Mesenchymal stem cell (in vitro differentiated cells and primary cell): ENCODE results near the gene APBB1IP.

Experiments used
- DNase-seq: peaks from one replicate; pipeline ENCODE4 v3.0.0-alpha.2; 2013
- H2AFZ ChIP-seq: one replicate; pipeline ENCODE4 v1.6.1; 2013; ENCODE audit warnings: low read depth, mild to moderate bottlenecking, control low read depth, inconsistent platforms, low read length, moderate library complexity
- H2AK5ac ChIP-seq: 2 replicates; pipeline ENCODE4 v1.6.1; 2013; ENCODE audit warnings: low read length, moderate library complexity, mild to moderate bottlenecking, inconsistent platforms; ENCODE audit not compliant: severe bottlenecking
- H2BK120ac ChIP-seq: one replicate; pipeline ENCODE4 v1.6.1; 2013; ENCODE audit warnings: low read depth, mild to moderate bottlenecking, inconsistent platforms, low read length, moderate library complexity
- H2BK12ac ChIP-seq, 2 experiments: one replicate each; pipeline ENCODE4 v1.6.1; 2013; ENCODE audit warnings: inconsistent platforms in 2 of 2, low read length in 2 of 2, mild to moderate bottlenecking in 2 of 2, moderate library complexity in 2 of 2, control low read depth in 1 of 2
- H2BK15ac ChIP-seq: one replicate; pipeline ENCODE4 v1.6.1; 2013; ENCODE audit warnings: mild to moderate bottlenecking, low read depth, inconsistent platforms; ENCODE audit not compliant: poor library complexity, severe bottlenecking
- H2BK5ac ChIP-seq: 2 replicates; pipeline ENCODE4 v1.6.1; 2013; ENCODE audit warnings: low read depth, mild to moderate bottlenecking, low read length, control low read depth, inconsistent platforms; ENCODE audit not compliant: poor library complexity, severe bottlenecking
- H3K14ac ChIP-seq, 2 experiments: one replicate each; pipeline ENCODE4 v1.6.1; 2013; ENCODE audit warnings: inconsistent platforms in 2 of 2, low read length in 2 of 2, control low read depth in 1 of 2, mild to moderate bottlenecking in 1 of 2, moderate library complexity in 1 of 2
- H3K18ac ChIP-seq, 2 experiments: one replicate each; pipeline ENCODE4 v1.6.1; 2013; ENCODE audit warnings: inconsistent platforms in 2 of 2, low read length in 2 of 2, control low read depth in 1 of 2, low read depth in 1 of 2, mild to moderate bottlenecking in 1 of 2
- H3K23ac ChIP-seq, 2 experiments: one replicate each; pipeline ENCODE4 v1.6.1; 2013; ENCODE audit warnings: inconsistent platforms in 2 of 2, low read length in 2 of 2, mild to moderate bottlenecking in 2 of 2, moderate library complexity in 2 of 2, control low read depth in 1 of 2
- H3K27ac ChIP-seq: 2 replicates; pipeline ENCODE4 v1.5.1; 2013; ENCODE audit warnings: mild to moderate bottlenecking, moderate library complexity, low read length, control low read depth, inconsistent platforms; ENCODE audit not compliant: poor library complexity, severe bottlenecking
- H3K27me3 ChIP-seq, 2 experiments: 2 replicates each; pipeline versions ENCODE4 v1.6.1 to v1.7.0; 2013; ENCODE audit warnings: low read length in 2 of 2, mild to moderate bottlenecking in 2 of 2, moderate library complexity in 2 of 2, control low read depth in 1 of 2, inconsistent platforms in 1 of 2; ENCODE audit not compliant: control insufficient read depth in 1 of 2, insufficient read depth in 1 of 2
- H3K36me3 ChIP-seq, 2 experiments: 2 replicates each; pipeline versions ENCODE4 v1.6.1 to v1.7.0; 2013; ENCODE audit warnings: low read length in 2 of 2, control low read depth in 1 of 2, inconsistent platforms in 1 of 2, low read depth in 1 of 2, mild to moderate bottlenecking in 1 of 2; ENCODE audit not compliant: insufficient read depth in 2 of 2, control insufficient read depth in 1 of 2
- H3K4ac ChIP-seq, 2 experiments: one replicate each; pipeline ENCODE4 v1.6.1; 2013; ENCODE audit warnings: inconsistent platforms in 2 of 2, low read length in 2 of 2, mild to moderate bottlenecking in 2 of 2, moderate library complexity in 2 of 2, control low read depth in 1 of 2, low read depth in 1 of 2
- H3K4me1 ChIP-seq: 2 replicates; pipeline ENCODE4 v1.6.1; 2013; ENCODE audit warnings: low read depth, low read length, control low read depth; ENCODE audit not compliant: control insufficient read depth, insufficient read depth
- H3K4me2 ChIP-seq: 2 replicates; pipeline ENCODE4 v1.6.1; 2013; ENCODE audit warnings: low read length, mild to moderate bottlenecking, inconsistent platforms; ENCODE audit not compliant: poor library complexity, severe bottlenecking
- H3K4me3 ChIP-seq, 2 experiments: 2 replicates each; pipeline versions ENCODE4 v1.5.1 to v1.7.0; 2013; ENCODE audit warnings: low read length in 2 of 2, mild to moderate bottlenecking in 2 of 2, control low read depth in 1 of 2, low read depth in 1 of 2; ENCODE audit not compliant: insufficient read depth in 1 of 2
- H3K79me1 ChIP-seq: replicated peaks from 2 replicates; pipeline ENCODE4 v1.6.1; 2013; ENCODE audit warnings: mild to moderate bottlenecking, control low read depth, low read length, inconsistent platforms; ENCODE audit not compliant: poor library complexity, severe bottlenecking
- H3K9ac ChIP-seq: 2 replicates; pipeline ENCODE4 v1.7.0; 2013; ENCODE audit warnings: mild to moderate bottlenecking, low read length, moderate library complexity
- H3K9me3 ChIP-seq: 2 replicates; pipeline ENCODE4 v1.7.0; 2013; ENCODE audit warnings: mild to moderate bottlenecking, low read length; ENCODE audit not compliant: control insufficient read depth
- H4K8ac ChIP-seq: one replicate; pipeline ENCODE4 v1.6.1; 2013; ENCODE audit warnings: inconsistent platforms, mild to moderate bottlenecking, low read length, moderate library complexity
- H4K91ac ChIP-seq: one replicate; pipeline ENCODE4 v1.6.1; 2013; ENCODE audit warnings: mild to moderate bottlenecking, low read length, inconsistent platforms
- WGBS: methylation state at CpG from one replicate; pipeline ENCODE4 v1.1.7; 2013; ENCODE audit warnings: mixed read lengths; 5-methylcytosine and 5-hydroxymethylcytosine counted together

Gene APBB1IP

GRCh38 chr10:26525586-26525985 is 87.4 kb downstream of the APBB1IP start:
- Histone ChIP-seq H3K4me1 (no peaks in the 10 kb centered on the region), H3K4me2 (no peak overlapping the region), H3K9me3 (no peaks in the 10 kb centered on the region), H3K36me3 (peaks cover 0 to 74% of the 10 kb centered on the region in 2 experiments), H3K79me1 (no peaks in the 10 kb centered on the region), H3K14ac (no peak overlapping the region), H3K4ac (no peak overlapping the region), H3K18ac (no peak overlapping the region), H4K91ac (no peak overlapping the region), H2BK15ac (no peak overlapping the region), H3K23ac (no peak overlapping the region), H2AK5ac (no peak overlapping the region), H3K27me3 (no peaks in the 10 kb centered on the region), H2BK120ac (no peak overlapping the region), H3K4me3 (no peak overlapping the region), H3K27ac (no peak overlapping the region), H2AFZ (no peak overlapping the region), H4K8ac (no peak overlapping the region), H2BK12ac (no peak overlapping the region), H2BK5ac (no peak overlapping the region), H3K9ac (no peak overlapping the region)
- WGBS: 78% methylated on average over 2 of the region's 3 CpGs
- no peak for DNase-seq

- Histone ChIP-seq H2AK5ac (no peak overlapping the region), H2BK15ac (no peak overlapping the region), H3K79me1 (no peaks in the 10 kb centered on the region), H3K4me1 (no peaks in the 10 kb centered on the region), H3K4me2 (no peak overlapping the region), H3K14ac (no peak overlapping the region), H3K9ac (no peak overlapping the region), H3K9me3 (no peaks in the 10 kb centered on the region), H3K27me3 (no peaks in the 10 kb centered on the region), H3K23ac (no peak overlapping the region), H3K4me3 (no peak overlapping the region), H4K91ac (no peak overlapping the region), H3K36me3 (peaks cover 0 to 67% of the 10 kb centered on the region in 2 experiments), H4K8ac (no peak overlapping the region), H2BK12ac (no peak overlapping the region), H2BK120ac (no peak overlapping the region), H3K4ac (no peak overlapping the region), H3K18ac (no peak overlapping the region), H2BK5ac (no peak overlapping the region), H3K27ac (no peak overlapping the region), H2AFZ (no peak overlapping the region)
- no peak for DNase-seq
- WGBS: 91% methylated on average over 2 of the region's 2 CpGs
Measured at GRCh38 chr10:26527018-26527417, 88.9 kb downstream of the APBB1IP start.

- H3K4me3 ChIP-seq: no peak overlapping the region
- H4K91ac ChIP-seq: no peak overlapping the region
- no peaks in the 10 kb centered on the region for H3K4me1 ChIP-seq
- 78% methylated on average over 5 of the region's 5 CpGs for WGBS
- H3K14ac ChIP-seq: no peak overlapping the region
- H3K9ac ChIP-seq: no peak overlapping the region
- no peaks in the 10 kb centered on the region for H3K27me3 ChIP-seq
- H2AFZ ChIP-seq: no peak overlapping the region
- no peak overlapping the region for H4K8ac ChIP-seq
- H2BK15ac ChIP-seq: no peak overlapping the region
- no peak overlapping the region for H2BK120ac ChIP-seq
- no peaks in the 10 kb centered on the region for H3K9me3 ChIP-seq
- no peak overlapping the region for H3K4me2 ChIP-seq
- no peak overlapping the region for H2AK5ac ChIP-seq
- no peak for DNase-seq
- H3K79me1 ChIP-seq: no peaks in the 10 kb centered on the region
- no peak overlapping the region for H2BK5ac ChIP-seq
- peaks cover 0 to 68% of the 10 kb centered on the region in 2 experiments for H3K36me3 ChIP-seq
- H3K23ac ChIP-seq: no peak overlapping the region
- H3K4ac ChIP-seq: no peak overlapping the region
- H3K27ac ChIP-seq: no peak overlapping the region
- H3K18ac ChIP-seq: no peak overlapping the region
- H2BK12ac ChIP-seq: no peak overlapping the region
Measured at GRCh38 chr10:26528048-26528447, 89.9 kb downstream of the APBB1IP start.

- H3K36me3 ChIP-seq: peaks cover 0 to 69% of the 10 kb centered on the region in 2 experiments
- no peak overlapping the region for H3K9ac ChIP-seq
- 81% methylated on average over 5 of the region's 10 CpGs for WGBS
- H2BK120ac ChIP-seq: no peak overlapping the region
- no peak overlapping the region for H3K14ac ChIP-seq
- no peaks in the 10 kb centered on the region for H3K27me3 ChIP-seq
- H3K4me1 ChIP-seq: no peaks in the 10 kb centered on the region
- H3K4me2 ChIP-seq: no peak overlapping the region
- H2AK5ac ChIP-seq: no peak overlapping the region
- no peak overlapping the region for H3K23ac ChIP-seq
- H2BK5ac ChIP-seq: no peak overlapping the region
- no peaks in the 10 kb centered on the region for H3K9me3 ChIP-seq
- no peak for DNase-seq
- no peak overlapping the region for H2BK15ac ChIP-seq
- H3K4ac ChIP-seq: no peak overlapping the region
- no peak overlapping the region for H4K8ac ChIP-seq
- no peak overlapping the region for H3K4me3 ChIP-seq
- H4K91ac ChIP-seq: no peak overlapping the region
- no peaks in the 10 kb centered on the region for H3K79me1 ChIP-seq
- no peak overlapping the region for H3K27ac ChIP-seq
- H3K18ac ChIP-seq: no peak overlapping the region
- H2BK12ac ChIP-seq: no peak overlapping the region
- H2AFZ ChIP-seq: no peak overlapping the region
Measured at GRCh38 chr10:26528715-26529393, 90.7 kb downstream of the APBB1IP start.
